Glutamatergic neuron (in vitro differentiated cells): ENCODE data around the gene ILKAP. TPM values are rescaled to one million over a fixed set of nuclear protein-coding genes. Genes with fewer than 3 reads are reported as not detected.

Experiments used
- DNase-seq: peaks from one replicate; pipeline ENCODE4 v3.0.0; 2022
- H3K27ac Mint-ChIP-seq: one replicate; pipeline ENCODE4 v1.8.0; 2020; ENCODE audit warnings: mild to moderate bottlenecking, mixed read lengths, inconsistent platforms; ENCODE audit not compliant: unreplicated experiment
- H3K27me3 Mint-ChIP-seq: one replicate; pipeline ENCODE4 v1.8.0; 2020; ENCODE audit warnings: mild to moderate bottlenecking, moderate library complexity, mixed read lengths, inconsistent platforms; ENCODE audit not compliant: unreplicated experiment
- H3K36me3 Mint-ChIP-seq: one replicate; pipeline ENCODE4 v1.8.0; 2020; ENCODE audit warnings: mild to moderate bottlenecking, mixed read lengths, inconsistent platforms; ENCODE audit not compliant: unreplicated experiment
- H3K4me1 Mint-ChIP-seq: one replicate; pipeline ENCODE4 v1.8.0; 2020; ENCODE audit warnings: mild to moderate bottlenecking, low read depth, mixed read lengths, inconsistent platforms; ENCODE audit not compliant: unreplicated experiment
- H3K4me3 Mint-ChIP-seq: one replicate; pipeline ENCODE4 v1.8.0; 2020; ENCODE audit warnings: mild to moderate bottlenecking, mixed read lengths, inconsistent platforms; ENCODE audit not compliant: unreplicated experiment
- H3K9me3 Mint-ChIP-seq: one replicate; pipeline ENCODE4 v1.8.0; 2020; ENCODE audit warnings: mild to moderate bottlenecking, moderate library complexity, mixed read lengths, inconsistent platforms; ENCODE audit not compliant: unreplicated experiment
- total RNA-seq: library from RNA; stranded (reverse); fragmentation: NEBNext Ultra II Directional; extraction: Animal tissue kit (Norgen Biotek cat#: 25700); gene quantifications from one replicate; pipeline ENCODE4 v1.2.1, GENCODE V29; 2021; ENCODE audit not compliant: unreplicated experiment
- TF ChIP-seq, protein P1 (sequence below): fragments of 200-600 bp; sonication (generic); IDR thresholded peaks from one replicate; pipeline ENCODE4 v1.5.0; 2021; ENCODE audit not compliant: partially characterized antibody, unreplicated experiment

Gene ILKAP
- total RNA-seq, 1 donor from 2014 or later = 61.3 TPM

DNA sequence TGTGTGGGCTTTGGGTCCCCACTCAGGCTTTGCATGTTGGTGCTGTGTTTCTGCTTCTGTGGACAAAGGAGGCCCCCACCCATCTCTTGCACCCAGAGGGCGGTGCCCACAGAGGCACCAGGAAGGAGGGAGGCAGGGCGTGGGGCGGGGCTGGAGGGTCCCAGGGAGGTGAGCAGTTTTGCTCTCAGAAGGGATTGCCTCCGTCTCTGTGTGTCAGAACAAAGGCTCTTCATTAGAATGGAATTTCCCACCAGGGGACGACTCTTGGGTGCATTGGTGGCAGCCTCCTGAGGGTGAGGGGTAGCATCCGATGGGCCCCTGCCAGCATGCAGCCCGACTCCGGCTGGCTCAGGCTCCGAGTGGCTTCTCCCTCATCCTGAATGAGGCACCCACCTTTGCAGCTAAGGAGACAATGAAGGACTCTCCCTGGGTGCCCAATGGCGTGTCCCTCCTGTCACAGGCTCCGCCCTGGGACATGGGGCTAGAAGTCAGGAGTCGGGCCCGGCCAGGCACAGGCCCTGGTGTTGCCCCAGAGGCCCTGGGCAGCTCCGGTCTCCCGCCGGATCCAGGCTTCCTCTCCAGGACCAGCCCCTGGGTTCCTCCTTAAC is 51.8 kb downstream of the ILKAP start:
- Mint-ChIP-seq H3K36me3 (no peaks in the 10 kb centered on the region), H3K4me1 (no peaks in the 10 kb centered on the region), H3K27ac (no peak overlapping the region), H3K9me3 (peaks cover 3% of the 10 kb centered on the region), H3K27me3 (no peaks in the 10 kb centered on the region), H3K4me3 (no peak overlapping the region)
- TF ChIP-seq, protein P1, sequence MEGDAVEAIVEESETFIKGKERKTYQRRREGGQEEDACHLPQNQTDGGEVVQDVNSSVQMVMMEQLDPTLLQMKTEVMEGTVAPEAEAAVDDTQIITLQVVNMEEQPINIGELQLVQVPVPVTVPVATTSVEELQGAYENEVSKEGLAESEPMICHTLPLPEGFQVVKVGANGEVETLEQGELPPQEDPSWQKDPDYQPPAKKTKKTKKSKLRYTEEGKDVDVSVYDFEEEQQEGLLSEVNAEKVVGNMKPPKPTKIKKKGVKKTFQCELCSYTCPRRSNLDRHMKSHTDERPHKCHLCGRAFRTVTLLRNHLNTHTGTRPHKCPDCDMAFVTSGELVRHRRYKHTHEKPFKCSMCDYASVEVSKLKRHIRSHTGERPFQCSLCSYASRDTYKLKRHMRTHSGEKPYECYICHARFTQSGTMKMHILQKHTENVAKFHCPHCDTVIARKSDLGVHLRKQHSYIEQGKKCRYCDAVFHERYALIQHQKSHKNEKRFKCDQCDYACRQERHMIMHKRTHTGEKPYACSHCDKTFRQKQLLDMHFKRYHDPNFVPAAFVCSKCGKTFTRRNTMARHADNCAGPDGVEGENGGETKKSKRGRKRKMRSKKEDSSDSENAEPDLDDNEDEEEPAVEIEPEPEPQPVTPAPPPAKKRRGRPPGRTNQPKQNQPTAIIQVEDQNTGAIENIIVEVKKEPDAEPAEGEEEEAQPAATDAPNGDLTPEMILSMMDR = no peak
- no peak for DNase-seq

DNA sequence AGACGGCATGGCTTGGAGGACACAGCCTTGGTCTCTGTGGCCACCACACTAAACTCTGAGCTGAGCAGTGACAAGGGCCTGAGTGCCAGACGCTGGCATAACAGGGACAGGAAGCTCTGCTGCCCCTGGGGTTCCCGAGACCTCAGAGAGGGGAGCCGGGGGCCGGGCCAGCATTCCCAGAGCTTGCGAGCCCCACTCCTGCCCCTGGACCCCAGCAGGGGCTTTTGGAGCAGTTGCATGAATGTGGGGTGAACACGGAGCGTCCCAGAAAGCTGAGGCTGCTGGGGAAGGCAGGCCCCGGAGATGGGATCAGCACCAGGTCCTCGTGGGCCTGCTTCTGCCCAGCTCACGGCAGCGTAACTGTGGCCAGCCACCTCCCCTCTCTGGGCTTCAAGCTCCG is 52.3 kb downstream of the ILKAP start:
- no peaks in the 10 kb centered on the region for H3K27me3 Mint-ChIP-seq
- no peak overlapping the region for H3K4me3 Mint-ChIP-seq
- DNase-seq = no peak
- no peaks in the 10 kb centered on the region for H3K36me3 Mint-ChIP-seq
- H3K27ac Mint-ChIP-seq = no peak overlapping the region
- TF ChIP-seq, protein P1 = no peak
- peaks cover 3% of the 10 kb centered on the region for H3K9me3 Mint-ChIP-seq
- no peaks in the 10 kb centered on the region for H3K4me1 Mint-ChIP-seq

DNA sequence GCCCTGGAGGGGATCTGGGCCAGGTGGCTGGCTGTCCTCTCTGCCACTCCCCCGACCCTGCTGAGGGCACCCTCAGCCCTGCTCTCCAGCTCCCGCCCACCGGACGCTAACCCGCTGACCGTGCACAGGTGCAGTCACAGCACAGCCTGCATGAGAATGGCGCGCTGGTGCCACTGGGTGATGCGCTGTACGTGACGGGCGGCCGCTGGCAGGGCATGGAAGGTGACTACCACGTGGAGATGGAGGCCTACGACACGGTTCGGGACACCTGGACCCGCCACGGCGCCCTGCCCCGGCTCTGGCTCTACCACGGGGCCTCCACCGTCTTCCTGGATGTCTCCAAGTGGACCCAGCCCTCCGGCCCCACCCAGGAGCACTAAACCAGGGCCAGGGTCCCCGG is 52.8 kb downstream of the ILKAP start:
- H3K4me1 Mint-ChIP-seq = no peaks in the 10 kb centered on the region
- H3K36me3 Mint-ChIP-seq = no peaks in the 10 kb centered on the region
- DNase-seq = no peak
- no peak overlapping the region for H3K27ac Mint-ChIP-seq
- no peaks in the 10 kb centered on the region for H3K27me3 Mint-ChIP-seq
- peaks cover 3% of the 10 kb centered on the region for H3K9me3 Mint-ChIP-seq
- no peak overlapping the region for H3K4me3 Mint-ChIP-seq
- TF ChIP-seq, protein P1 = no peak

DNA sequence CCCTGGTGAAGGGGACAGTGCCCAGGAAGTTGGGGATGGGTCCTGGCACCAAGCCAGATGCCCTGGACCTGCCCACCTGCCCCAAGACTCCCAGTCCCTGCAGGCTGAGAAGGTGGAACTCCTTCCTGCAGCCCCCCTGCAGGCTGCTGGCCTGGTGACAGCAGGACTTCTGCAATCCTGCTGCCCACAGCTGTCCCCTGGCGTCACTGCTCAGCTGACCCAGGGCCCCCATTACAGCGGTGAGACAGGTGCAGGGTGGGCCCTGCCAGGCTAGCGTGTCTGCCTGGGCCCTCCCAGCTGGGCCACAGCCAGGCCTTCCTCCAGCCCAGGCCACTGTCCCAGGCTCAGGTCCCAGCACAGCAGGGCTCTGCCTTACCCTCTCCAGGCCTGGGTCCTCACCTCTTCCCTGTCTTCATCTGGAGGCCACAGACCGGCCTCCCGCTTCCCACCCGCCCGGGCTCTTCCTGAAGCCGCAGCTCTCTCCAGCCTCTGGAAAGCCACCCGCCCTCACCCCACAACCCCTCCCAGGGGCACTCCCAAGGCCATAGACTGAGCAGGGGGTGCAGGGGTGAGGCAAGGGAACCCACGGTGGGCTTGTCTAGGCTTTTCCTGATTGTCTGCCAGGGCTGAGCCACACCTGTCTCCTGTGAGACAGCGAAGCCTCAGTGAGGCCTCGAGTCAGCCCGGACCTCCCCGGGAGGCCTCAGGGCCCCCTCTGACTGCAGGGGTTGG is 53.5 kb downstream of the ILKAP start:
- Mint-ChIP-seq H3K27me3 (no peaks in the 10 kb centered on the region), H3K4me1 (no peaks in the 10 kb centered on the region), H3K36me3 (no peaks in the 10 kb centered on the region), H3K27ac (no peak overlapping the region), H3K4me3 (no peak overlapping the region), H3K9me3 (peaks cover 3% of the 10 kb centered on the region)
- TF ChIP-seq, protein P1 = no peak
- no peak for DNase-seq

DNA sequence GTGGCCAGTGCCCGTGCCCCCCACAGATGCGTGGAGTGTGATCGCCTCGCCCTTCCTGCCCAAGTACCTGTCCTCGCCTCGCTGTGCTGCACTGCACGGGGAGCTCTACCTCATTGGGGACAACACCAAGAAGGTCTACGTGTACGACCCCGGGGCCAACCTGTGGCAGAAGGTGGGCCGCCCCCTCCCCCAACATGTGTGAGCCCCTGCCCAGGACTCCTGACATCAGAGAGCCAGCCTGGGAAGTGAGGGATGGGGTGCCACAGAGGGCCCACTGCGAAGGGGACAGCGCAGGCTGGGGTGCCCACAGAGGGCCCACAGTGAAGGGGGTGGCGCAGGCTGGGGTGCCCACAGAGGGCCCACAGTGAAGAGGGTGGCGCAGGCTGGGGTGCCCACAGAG is 54.5 kb downstream of the ILKAP start:
- TF ChIP-seq, protein P1 = no peak
- Mint-ChIP-seq H3K27me3 (peaks cover under 1% of the 10 kb centered on the region), H3K4me1 (no peaks in the 10 kb centered on the region), H3K36me3 (no peaks in the 10 kb centered on the region), H3K4me3 (no peak overlapping the region), H3K27ac (no peak overlapping the region), H3K9me3 (peaks cover 2% of the 10 kb centered on the region)
- DNase-seq = no peak
